Heart right ventricle (tissue), 16 donors: ENCODE results near the gene TMEM270. TPM values are rescaled to one million over a fixed set of nuclear protein-coding genes. Genes with fewer than 3 reads are reported as not detected.
A peak's percentile ranks its signal among the peaks of the same experiment; 100 is the strongest.

Source experiments
- ATAC-seq, 8 donors: fragments of 200-7000 bp; cut with Tn5 transposase; one replicate each; pipeline ENCODE4 v1.9.1; 2020; ENCODE audit warnings: mild to moderate bottlenecking in 8 of 8, moderate library complexity in 8 of 8, moderate number of reproducible peaks in 1 of 8
- DNase-seq, 2 donors: peaks; one replicate each; pipeline ENCODE4 v3.0.0-alpha.2; 2020
- H3K27ac ChIP-seq, 10 donors: fragments of 200-600 bp; sonication (generic) in 2 of 10; one replicate each; pipeline versions ENCODE4 v1.5.0 to v1.8.0; 2020 to 2022; ENCODE audit warnings: mild to moderate bottlenecking in 3 of 10
- H3K27me3 ChIP-seq, 7 donors: fragments of 200-600 bp; one replicate each; pipeline ENCODE4 v1.8.0; 2021 to 2022; ENCODE audit warnings: mild to moderate bottlenecking in 2 of 7
- H3K36me3 ChIP-seq, 9 donors: fragments of 200-600 bp; sonication (generic) in 1 of 9; one replicate each; pipeline versions ENCODE4 v1.5.0 to v1.8.0; 2020 to 2022; ENCODE audit warnings: mild to moderate bottlenecking in 2 of 9
- H3K4me1 ChIP-seq, 9 donors: fragments of 200-600 bp; sonication (generic) in 1 of 9; one replicate each; pipeline versions ENCODE4 v1.5.0 to v1.8.0; 2020 to 2022; ENCODE audit warnings: mild to moderate bottlenecking in 4 of 9
- H3K4me3 ChIP-seq, 10 donors: fragments of 200-600 bp; sonication (generic) in 2 of 10; one replicate each; pipeline versions ENCODE4 v1.5.0 to v1.8.0; 2020 to 2022; ENCODE audit warnings: mild to moderate bottlenecking in 7 of 10, moderate library complexity in 2 of 10
- H3K9me3 ChIP-seq, 11 donors: fragments of 200-600 bp in 10 of 11; sonication (generic) in 2 of 11; one replicate each; pipeline versions ENCODE4 v1.5.0 to v1.8.0; 2013 to 2022; ENCODE audit warnings: mild to moderate bottlenecking in 2 of 11, control low read depth in 1 of 11, moderate library complexity in 1 of 11
- CTCF ChIP-seq, 9 donors: fragments of 200-600 bp; sonication (generic) in 2 of 9; IDR thresholded peaks; one replicate each; pipeline versions ENCODE4 v1.5.0 to v1.8.0; 2021 to 2022; ENCODE audit warnings: antibody characterized with exemption in 9 of 9, mild to moderate bottlenecking in 5 of 9, moderate library complexity in 1 of 9
- WGBS, 2 donors: extraction: QIAGEN DNeasy Blood & Tissue Kit; methylation state at CpG; one replicate each; pipeline ENCODE4 v1.1.7; 2013; ENCODE audit warnings: inconsistent platforms in 1 of 2; 5-methylcytosine and 5-hydroxymethylcytosine counted together
- intact Hi-C, 10 donors: fragments of 100-400 bp; cut with DNase I; formaldehyde crosslinking; loops; one replicate each; pipeline versions ENCODE4 v1.11.1 to v1.14.2; 2022
- long read RNA-seq, 3 donors: library from polyadenylated mRNA; unstranded; transcript quantifications; one replicate each; pipeline ENCODE4 v2.0.0, GENCODE V29; 2020 to 2021
- polyA plus RNA-seq, 2 donors: library from polyadenylated mRNA; stranded (reverse); fragments of 200-250 nt; gene quantifications; one replicate each; pipeline ENCODE4 v1.2.3, GENCODE V29; 2013
- total RNA-seq, 10 donors: library from RNA; stranded (reverse); fragmentation: NEBNext Ultra II Directional in 3 of 10; extraction: Animal tissue kit (Norgen Biotek cat#: 25700) in 3 of 10; gene quantifications; one replicate each; pipeline versions ENCODE4 v1.2.1 to v1.2.4, GENCODE V29; 2021 to 2023
- donor health status: Arrhythmogenic right ventricular cardiomyopathy.
- donor health status: ischemic (EF 13 %, LVEDD 7.1; RV severe dilation, severe dysfunction).
- donor health status: healthy with polysubstance abuse.
- donor health status: DM: no; HTN: yes; CAD: no.
- donor health status: DM: no; HTN: no; CAD: no.
- donor health status: ischemic (EF 25% LVEDD 6.9; RV normal size, moderate dysfunction).
- donor health status: ischemic (EF 25% LVEDD 5.7; RV mildly dilated, moderate dysfunction).
- donor health status: healthy.
- donor health status: DM: yes; HTN: yes; CAD: no.
- donor health status: Ischemic cardiomyopathy.
- donor health status: ischemic (EF 35%, LVEDD 5.7; RV mildly dilated, moderate dysfunction).
- donor health status: nonischemic (EF 11% LVEDD 7.7; RV severe dilation, severe dysfunction).
- donor health status: DM: yes; HTN: yes; CAD: no.
- donor health status: PGD.
- donor health status: ischemic (EF 29% LVEDD 5.4; RV normal size, mild dysfunction).
- donor health status: nonischemic (EF 23%, LVEDD 6.1; RV moderate dilation, normal function).

The TMEM270 gene
- not detected for total RNA-seq
- not detected for polyA plus RNA-seq
- long read RNA-seq, donor 1: 0 reads
- long read RNA-seq, donor 2: 0 reads
- long read RNA-seq, donor 3: 0 reads

- peaks cover 0 to 2% (median under 1%) of the 10 kb centered on the region in 9 donors for H3K4me1 ChIP-seq
- no peak for TF ChIP-seq CTCF (IDR thresholded peaks at IDR 0.05)
- intact Hi-C loops: loop anchor here in 7 of 10 donors (5.0 to 10.0 kb wide), 5 partner anchors 166 to 534 kb away; partner anchors contain the start of genes EIF4H (in 1 of the 7) and ELN (in 1 of the 7)
- no peak within 1 kb of the TSS for H3K4me3 ChIP-seq
- H3K9me3 ChIP-seq: no peaks in the 10 kb centered on the region
- H3K27me3 ChIP-seq: peaks cover 0 to 11% (median under 1%) of the 10 kb centered on the region in 7 donors
- WGBS, 2 donors: 87 to 91% methylated on average over 11 of the region's 11 CpGs
- no peak for DNase-seq
- H3K36me3 ChIP-seq: no peaks in the 10 kb centered on the region
- H3K27ac ChIP-seq: no peak within 1 kb of the TSS
- no peak for ATAC-seq
Measured at GRCh38 chr7:73860859-73861258, at the start of gene TMEM270. Gene TMEM270, plus strand, starts transcription at chr7:73861159. Its CDS starts 36 bp downstream, at chr7:73861195.

GRCh38 chr7:73811760-73812168 is 49.2 kb upstream of the TMEM270 start:
- DNase-seq: peak; percentile 36 to 68
- Histone ChIP-seq H3K27ac (no peak overlapping the region), H3K4me1 (no peaks in the 10 kb centered on the region), H3K9me3 (peaks cover 0 to 15% (median 0%) of the 10 kb centered on the region in 11 donors), H3K27me3 (peaks cover 0 to 26% (median 15%) of the 10 kb centered on the region in 7 donors), H3K36me3 (no peaks in the 10 kb centered on the region), H3K4me3 (no peak overlapping the region)
- ATAC-seq: peak; percentile 68 to 87 (median 82)
- TF ChIP-seq CTCF (IDR thresholded peaks at IDR 0.05): peak; percentile 62 to 87 (median 77)
- whole genome bisulfite sequencing, 2 donors: 10 to 11% methylated on average over 11 of the region's 11 CpGs
- intact Hi-C loops: loop anchor here in 7 of 10 donors (1.0 to 5.0 kb wide), 5 partner anchors 41 to 46 kb away; no protein-coding TSS in a partner anchor

GRCh38 chr7:73812996-73813395 is 48.0 kb upstream of the TMEM270 start:
- H3K36me3 ChIP-seq: no peaks in the 10 kb centered on the region
- 81 to 82% methylated on average over 3 of the region's 3 CpGs for WGBS, 2 donors
- ATAC-seq (no peak), DNase-seq (no peak)
- no peaks in the 10 kb centered on the region for H3K4me1 ChIP-seq
- no peak overlapping the region for H3K27ac ChIP-seq
- no peak overlapping the region for H3K4me3 ChIP-seq
- intact Hi-C loops: loop anchor here in 3 of 10 donors (2.0 to 5.0 kb wide), 3 partner anchors 39 to 44 kb away; no protein-coding TSS in a partner anchor
- TF ChIP-seq CTCF (IDR thresholded peaks at IDR 0.05): no peak
- peaks cover 0 to 15% (median 0%) of the 10 kb centered on the region in 11 donors for H3K9me3 ChIP-seq
- peaks cover 0 to 26% (median 15%) of the 10 kb centered on the region in 7 donors for H3K27me3 ChIP-seq

GRCh38 chr7:73815436-73815835 is 45.5 kb upstream of the TMEM270 start:
- Histone ChIP-seq H3K27me3 (peaks cover 0 to 26% (median 14%) of the 10 kb centered on the region in 7 donors), H3K36me3 (no peaks in the 10 kb centered on the region), H3K9me3 (peaks cover 0 to 15% (median 0%) of the 10 kb centered on the region in 11 donors), H3K27ac (no peak overlapping the region), H3K4me1 (no peaks in the 10 kb centered on the region), H3K4me3 (no peak overlapping the region)
- intact Hi-C loops: loop anchor here in 1 of 10 donors (5.0 kb wide), 1 partner anchor 42 kb away; no protein-coding TSS in a partner anchor
- no peak for DNase-seq
- WGBS, 2 donors: 70 to 80% methylated on average over 8 of the region's 8 CpGs
- peak in 1 of 8 donors; percentile 24 for ATAC-seq
- TF ChIP-seq CTCF (IDR thresholded peaks at IDR 0.05): no peak
